Loucy (cell line): ENCODE measurements around the gene UCHL1.

Experiments
- EZH2phosphoT487 ChIP-seq: fragments of 200-600 bp; IDR thresholded peaks from 2 replicates; pipeline ENCODE4 v1.6.1; 2018; ENCODE audit warnings: antibody characterized with exemption, mild to moderate bottlenecking, moderate library complexity, borderline replicate concordance
- TF ChIP-seq, protein P1 (sequence below): fragments of 200-600 bp; sonication (generic); conservative IDR thresholded peaks from 2 replicates; pipeline ENCODE4 v1.5.1; 2014; ENCODE audit warnings: mild to moderate bottlenecking, antibody characterized with exemption, low read length

DNA sequence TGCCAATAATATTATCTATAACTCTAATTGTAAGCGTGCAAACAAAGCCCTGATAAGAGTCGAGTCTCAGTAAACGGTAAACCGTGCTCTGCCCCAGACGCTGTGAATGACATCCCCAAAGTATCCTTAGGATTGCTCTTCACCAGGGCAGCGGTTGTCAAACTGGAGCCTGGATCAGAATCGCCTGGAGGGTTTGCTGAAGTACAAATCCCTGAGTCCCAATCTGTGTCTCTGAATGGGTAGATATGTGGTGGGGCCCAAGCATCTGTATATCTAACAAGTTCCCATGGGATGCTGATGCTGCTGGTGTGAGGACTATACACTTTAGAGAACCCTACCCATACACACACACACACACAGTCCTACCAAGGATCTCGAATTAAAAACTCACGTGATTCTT lies 41.6 kb upstream of the UCHL1 start:
- TF ChIP-seq, protein P1, sequence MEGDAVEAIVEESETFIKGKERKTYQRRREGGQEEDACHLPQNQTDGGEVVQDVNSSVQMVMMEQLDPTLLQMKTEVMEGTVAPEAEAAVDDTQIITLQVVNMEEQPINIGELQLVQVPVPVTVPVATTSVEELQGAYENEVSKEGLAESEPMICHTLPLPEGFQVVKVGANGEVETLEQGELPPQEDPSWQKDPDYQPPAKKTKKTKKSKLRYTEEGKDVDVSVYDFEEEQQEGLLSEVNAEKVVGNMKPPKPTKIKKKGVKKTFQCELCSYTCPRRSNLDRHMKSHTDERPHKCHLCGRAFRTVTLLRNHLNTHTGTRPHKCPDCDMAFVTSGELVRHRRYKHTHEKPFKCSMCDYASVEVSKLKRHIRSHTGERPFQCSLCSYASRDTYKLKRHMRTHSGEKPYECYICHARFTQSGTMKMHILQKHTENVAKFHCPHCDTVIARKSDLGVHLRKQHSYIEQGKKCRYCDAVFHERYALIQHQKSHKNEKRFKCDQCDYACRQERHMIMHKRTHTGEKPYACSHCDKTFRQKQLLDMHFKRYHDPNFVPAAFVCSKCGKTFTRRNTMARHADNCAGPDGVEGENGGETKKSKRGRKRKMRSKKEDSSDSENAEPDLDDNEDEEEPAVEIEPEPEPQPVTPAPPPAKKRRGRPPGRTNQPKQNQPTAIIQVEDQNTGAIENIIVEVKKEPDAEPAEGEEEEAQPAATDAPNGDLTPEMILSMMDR: no peak
- TF ChIP-seq EZH2phosphoT487: no peak
